Body of pancreas (tissue), 4 donors: ENCODE data around the gene NKD1.

Experiments used
- POLR2A ChIP-seq, 3 donors: fragments of 450-650 bp; IDR thresholded peaks; one replicate each; pipeline ENCODE4 v1.6.1; 2016; ENCODE audit warnings: antibody characterized with exemption in 3 of 3, mild to moderate bottlenecking in 2 of 3
- TF ChIP-seq, protein P1 (sequence below), 7 experiments: fragments of 450-650 bp in 4 of 7; fragments of 200-600 bp in 3 of 7; sonication (generic) in 3 of 7; IDR thresholded peaks; one replicate each; pipeline ENCODE4 v1.5.1; 2016 to 2019; ENCODE audit warnings: antibody characterized with exemption in 7 of 7

DNA sequence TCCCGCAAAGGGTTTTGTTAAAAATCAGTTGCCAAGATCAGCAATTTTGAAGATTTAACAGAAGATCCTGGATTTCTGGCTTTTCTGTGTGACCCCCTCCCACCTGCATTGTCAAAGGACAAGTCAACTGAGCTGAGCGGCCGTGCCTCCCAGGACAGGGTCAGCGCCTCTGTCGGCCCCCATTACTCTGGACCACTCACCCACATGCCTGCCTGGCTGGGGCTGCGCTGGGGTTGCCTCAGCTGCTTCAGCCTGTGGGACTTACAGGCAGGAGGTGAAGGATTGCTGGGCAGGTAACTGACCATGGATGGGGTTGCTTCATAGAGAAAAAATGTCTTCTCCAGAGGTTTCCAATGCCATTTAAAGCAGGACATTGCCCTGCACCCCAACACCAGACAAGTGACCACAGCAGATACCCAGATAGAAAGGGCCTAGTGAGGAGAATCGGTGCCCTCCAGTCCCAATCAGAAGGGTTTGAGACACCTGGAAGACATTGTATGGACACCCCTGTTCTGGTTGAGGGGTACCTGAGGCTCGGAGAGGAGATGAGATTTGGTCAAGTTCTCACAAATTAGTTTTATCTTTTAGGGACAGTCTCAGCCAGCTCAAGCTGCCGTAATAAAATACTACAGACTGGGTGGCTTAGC is 80.1 kb downstream of the NKD1 start:
- TF ChIP-seq POLR2A (IDR thresholded peaks at IDR 0.05): no peak
- TF ChIP-seq, protein P1, sequence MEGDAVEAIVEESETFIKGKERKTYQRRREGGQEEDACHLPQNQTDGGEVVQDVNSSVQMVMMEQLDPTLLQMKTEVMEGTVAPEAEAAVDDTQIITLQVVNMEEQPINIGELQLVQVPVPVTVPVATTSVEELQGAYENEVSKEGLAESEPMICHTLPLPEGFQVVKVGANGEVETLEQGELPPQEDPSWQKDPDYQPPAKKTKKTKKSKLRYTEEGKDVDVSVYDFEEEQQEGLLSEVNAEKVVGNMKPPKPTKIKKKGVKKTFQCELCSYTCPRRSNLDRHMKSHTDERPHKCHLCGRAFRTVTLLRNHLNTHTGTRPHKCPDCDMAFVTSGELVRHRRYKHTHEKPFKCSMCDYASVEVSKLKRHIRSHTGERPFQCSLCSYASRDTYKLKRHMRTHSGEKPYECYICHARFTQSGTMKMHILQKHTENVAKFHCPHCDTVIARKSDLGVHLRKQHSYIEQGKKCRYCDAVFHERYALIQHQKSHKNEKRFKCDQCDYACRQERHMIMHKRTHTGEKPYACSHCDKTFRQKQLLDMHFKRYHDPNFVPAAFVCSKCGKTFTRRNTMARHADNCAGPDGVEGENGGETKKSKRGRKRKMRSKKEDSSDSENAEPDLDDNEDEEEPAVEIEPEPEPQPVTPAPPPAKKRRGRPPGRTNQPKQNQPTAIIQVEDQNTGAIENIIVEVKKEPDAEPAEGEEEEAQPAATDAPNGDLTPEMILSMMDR (IDR thresholded peaks at IDR 0.05): no peak
